Measurements from ENCODE around the gene STK17A.
"Not testable (repeated sequence)": the region's sequence is repeated elsewhere in the genome, so short reads cannot be mapped to it uniquely, and the experiment has no call there.

The STK17A gene

DNA sequence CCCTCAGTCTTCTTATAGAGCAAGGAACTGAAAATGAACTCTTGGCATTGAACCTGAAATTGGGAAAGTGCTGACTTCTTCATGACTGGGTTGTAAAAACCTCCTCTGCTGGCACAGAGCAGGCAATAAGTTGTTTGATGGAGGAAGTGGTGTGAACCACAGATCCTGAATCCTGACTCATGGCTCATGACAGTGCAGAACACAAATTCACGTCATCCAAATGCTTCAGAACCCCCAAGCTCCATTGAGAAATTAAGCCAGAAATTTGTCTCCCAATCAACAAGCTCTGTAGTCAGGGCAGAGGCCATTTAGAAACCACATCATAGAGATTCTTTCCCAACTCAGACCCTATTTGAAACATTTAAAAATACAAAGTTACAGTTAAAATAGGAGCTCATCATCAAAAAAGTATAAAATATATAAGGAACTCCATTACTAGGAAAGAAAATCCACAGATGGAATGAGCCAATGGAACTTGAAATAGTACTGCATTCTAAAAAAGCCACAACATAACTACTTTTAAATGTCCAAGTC, 10.3 kb upstream of the STK17A start:
- ChIA-PET CTCF (interaction anchor here (1.1 to 7.7 kb wide), 6 partner anchors 8 to 266 kb away, joined by 3 to 109 read pairs (median 9); partner anchors contain the start of gene STK17A), POLR2A (interaction anchor here (0.7 to 1.6 kb wide), 4 partner anchors 10 to 157 kb away, joined by 3 to 13 read pairs (median 5); partner anchors contain the start of genes COA1 and STK17A)

DNA sequence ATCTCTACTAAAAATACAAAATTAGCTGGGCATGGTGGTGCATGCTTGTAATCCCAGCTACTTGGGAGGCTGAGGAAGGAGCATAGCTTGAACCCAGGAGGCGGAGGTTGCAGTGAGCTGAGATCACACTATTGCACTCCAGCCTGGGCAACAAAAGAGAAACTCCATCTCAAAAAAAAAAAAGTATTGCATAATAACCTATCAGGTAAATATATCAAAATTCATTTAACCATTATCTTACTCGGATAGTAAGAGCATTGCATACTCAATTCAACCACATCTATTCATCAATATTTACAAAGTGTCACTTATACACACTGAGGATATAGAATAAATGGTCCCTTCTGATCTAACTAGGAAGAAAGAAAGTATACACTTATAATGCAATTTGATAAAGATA, 9.1 kb upstream of the STK17A start:
- H3K4me3 ChIP-seq (ENCODE audit: low read depth, low read length); DNase-seq (ENCODE audit: low read depth, low spot score): not testable (repeated sequence)
- ChIA-PET POLR2A (interaction anchor here (1.6 kb wide), 1 partner anchor 9 kb away, joined by 13 read pairs; the partner anchor contains the start of gene STK17A), CTCF (interaction anchor here (1.3 to 7.7 kb wide), 5 partner anchors 8 to 265 kb away, joined by 4 to 109 read pairs (median 9); partner anchors contain the start of gene STK17A)

More for the DNA sequence above, 10.3 kb upstream of the STK17A start:
- TF ChIP-seq, protein P1, sequence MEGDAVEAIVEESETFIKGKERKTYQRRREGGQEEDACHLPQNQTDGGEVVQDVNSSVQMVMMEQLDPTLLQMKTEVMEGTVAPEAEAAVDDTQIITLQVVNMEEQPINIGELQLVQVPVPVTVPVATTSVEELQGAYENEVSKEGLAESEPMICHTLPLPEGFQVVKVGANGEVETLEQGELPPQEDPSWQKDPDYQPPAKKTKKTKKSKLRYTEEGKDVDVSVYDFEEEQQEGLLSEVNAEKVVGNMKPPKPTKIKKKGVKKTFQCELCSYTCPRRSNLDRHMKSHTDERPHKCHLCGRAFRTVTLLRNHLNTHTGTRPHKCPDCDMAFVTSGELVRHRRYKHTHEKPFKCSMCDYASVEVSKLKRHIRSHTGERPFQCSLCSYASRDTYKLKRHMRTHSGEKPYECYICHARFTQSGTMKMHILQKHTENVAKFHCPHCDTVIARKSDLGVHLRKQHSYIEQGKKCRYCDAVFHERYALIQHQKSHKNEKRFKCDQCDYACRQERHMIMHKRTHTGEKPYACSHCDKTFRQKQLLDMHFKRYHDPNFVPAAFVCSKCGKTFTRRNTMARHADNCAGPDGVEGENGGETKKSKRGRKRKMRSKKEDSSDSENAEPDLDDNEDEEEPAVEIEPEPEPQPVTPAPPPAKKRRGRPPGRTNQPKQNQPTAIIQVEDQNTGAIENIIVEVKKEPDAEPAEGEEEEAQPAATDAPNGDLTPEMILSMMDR (IDR thresholded peaks at IDR 0.05; ENCODE audit: insufficient read depth, low read length, missing control alignments): no peak
- peak; percentile 100 for DNase-seq (ENCODE audit: low read depth, low spot score)
- no peak overlapping the region for H3K4me3 ChIP-seq (ENCODE audit: low read depth, low read length)

DNA sequence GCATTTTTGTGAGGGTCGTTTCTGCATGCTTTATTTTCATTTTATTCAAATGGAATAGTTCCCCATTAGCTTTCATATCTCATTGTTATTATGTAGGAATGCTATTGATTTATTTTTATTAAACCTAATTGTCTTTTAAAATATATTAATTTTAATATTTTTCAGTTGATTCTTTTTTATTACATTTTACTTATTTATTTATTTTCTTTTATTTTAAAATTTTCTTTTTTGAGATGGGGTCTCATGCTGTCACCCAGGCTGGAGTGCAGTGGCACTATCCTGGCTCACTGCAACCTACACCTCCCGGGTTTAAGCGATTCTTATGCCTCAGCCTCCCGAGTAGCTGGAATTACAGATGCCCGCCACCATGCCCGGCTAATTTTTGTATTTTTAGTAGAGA, 7.4 kb upstream of the STK17A start:
- POLR2A ChIA-PET: interaction anchor here (1.3 kb wide), 1 partner anchor 7 kb away, joined by 4 read pairs; the partner anchor contains the start of gene STK17A
- TF ChIP-seq, protein P1 (IDR thresholded peaks at IDR 0.05; ENCODE audit: insufficient read depth, low read length, missing control alignments): no peak
- CTCF ChIA-PET: interaction anchor here (0.9 to 7.7 kb wide), 8 partner anchors 6 to 263 kb away, joined by 3 to 109 read pairs (median 4); partner anchors contain the start of gene STK17A
- no peak overlapping the region for H3K4me3 ChIP-seq (ENCODE audit: low read depth, low read length)
- DNase-seq (ENCODE audit: low read depth, low spot score): no peak

DNA sequence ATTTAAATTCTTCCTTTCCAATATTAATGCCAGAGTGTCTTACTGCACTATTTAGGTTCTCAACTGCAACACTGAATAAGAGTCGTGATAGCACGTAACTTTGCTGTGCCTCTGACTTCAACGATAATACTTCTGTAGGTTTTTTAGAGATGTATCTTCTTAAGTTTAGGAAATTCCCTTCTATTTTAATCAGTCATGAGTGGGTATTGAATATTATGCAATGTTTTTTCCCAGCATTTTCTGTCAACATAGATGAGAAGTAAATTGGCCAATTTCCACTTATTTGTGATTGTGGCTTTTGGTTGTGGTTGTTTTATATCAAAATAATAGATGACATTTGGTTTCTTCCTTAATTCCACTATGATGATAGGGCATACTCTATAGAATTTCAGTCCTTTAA, 6.7 kb upstream of the STK17A start:
- H3K4me3 ChIP-seq (ENCODE audit: low read depth, low read length): no peak overlapping the region
- TF ChIP-seq, protein P1 (IDR thresholded peaks at IDR 0.05; ENCODE audit: insufficient read depth, low read length, missing control alignments): no peak
- CTCF ChIA-PET: interaction anchor here (1.5 to 6.1 kb wide), 2 partner anchors 47 to 123 kb away, joined by 3 to 49 read pairs; no protein-coding TSS in a partner anchor
- DNase-seq (ENCODE audit: low read depth, low spot score): no peak
- POLR2A ChIA-PET: interaction anchor here (0.6 kb wide), 1 partner anchor 60 kb away, joined by 3 read pairs; no protein-coding TSS in a partner anchor

DNA sequence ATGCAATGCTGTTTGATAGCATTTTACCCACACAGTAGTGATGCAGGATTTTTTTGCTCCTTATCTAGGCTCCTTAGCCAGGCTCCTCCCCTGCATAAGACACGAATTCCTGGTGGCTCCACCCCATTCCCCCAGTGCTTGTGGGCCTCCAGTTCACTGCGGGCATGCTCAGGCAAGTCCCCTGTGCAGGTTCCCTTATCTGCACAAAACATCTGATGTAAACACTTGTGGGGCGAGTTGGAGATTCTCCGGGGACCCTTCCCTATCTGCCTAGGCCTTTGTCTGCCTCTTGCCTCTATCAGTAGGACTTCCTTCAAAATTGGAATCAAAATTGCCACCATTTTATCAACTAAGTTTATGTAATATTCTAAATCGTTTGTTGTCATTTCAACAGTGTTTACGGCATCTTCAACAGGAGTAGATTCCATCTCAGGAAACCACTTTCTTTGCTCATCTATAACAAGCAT, 5.4 kb upstream of the STK17A start:
- DNase-seq (ENCODE audit: low read depth, low spot score): no peak
- TF ChIP-seq, protein P1 (IDR thresholded peaks at IDR 0.05; ENCODE audit: insufficient read depth, low read length, missing control alignments): no peak
- H3K4me3 ChIP-seq (ENCODE audit: low read depth, low read length): no peak overlapping the region
- CTCF ChIA-PET: interaction anchor here (0.8 to 12.7 kb wide), 4 partner anchors 14 to 262 kb away, joined by 3 to 497 read pairs (median 4); no protein-coding TSS in a partner anchor
- POLR2A ChIA-PET: no interaction called here

DNA sequence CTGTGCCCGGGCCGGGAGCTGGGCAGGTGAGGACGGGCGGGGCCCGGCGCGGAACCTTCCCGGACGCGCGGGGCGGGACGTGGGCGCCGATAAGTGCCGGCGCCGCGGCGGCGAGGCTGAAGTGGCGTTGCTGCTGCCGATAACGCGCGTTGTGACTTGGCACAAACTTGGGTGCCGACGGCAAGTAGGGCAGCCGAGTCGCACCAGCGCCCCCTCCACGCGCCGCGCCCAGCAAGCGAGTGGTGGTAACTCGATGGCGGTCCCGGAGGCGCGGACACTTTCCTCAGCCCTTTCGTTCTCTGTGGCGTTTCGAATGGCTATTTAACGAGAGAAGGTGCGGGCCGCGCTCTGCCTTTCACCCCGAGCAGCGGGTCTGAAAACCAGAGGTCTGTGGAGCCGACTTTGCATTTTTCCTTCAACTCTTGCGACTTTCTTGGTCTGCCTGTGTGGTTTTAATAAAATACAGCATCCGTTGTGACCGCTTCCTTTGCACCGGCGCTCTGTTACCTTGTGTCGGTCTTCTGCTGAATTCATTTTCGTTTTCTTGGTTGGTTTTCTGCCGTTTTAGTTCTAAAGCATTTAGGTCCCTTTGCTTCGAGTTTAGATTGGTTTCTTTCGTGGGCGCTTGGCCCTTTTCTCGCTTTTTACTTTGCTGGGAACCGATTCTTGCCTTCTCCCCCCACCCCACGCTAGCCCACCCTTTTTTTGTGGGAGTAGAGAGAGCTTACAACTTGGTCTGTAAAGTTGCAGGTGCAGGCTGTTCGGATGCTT, 701 bp downstream of the STK17A start:
- POLR2A ChIA-PET: interaction anchor here (0.8 to 2.3 kb wide), 14 partner anchors 9 to 175 kb away, joined by 3 to 51 read pairs (median 7); partner anchors contain the start of genes BLVRA and COA1
- CTCF ChIA-PET: interaction anchor here (0.6 to 12.7 kb wide), 54 partner anchors 7 to 432 kb away, joined by 3 to 497 read pairs (median 9); partner anchors contain the start of gene COA1
- H3K4me3 ChIP-seq (ENCODE audit: low read depth, low read length): peak overlapping the region; percentile 85
- TF ChIP-seq, protein P1 (IDR thresholded peaks at IDR 0.05; ENCODE audit: insufficient read depth, low read length, missing control alignments): peak; percentile 42
- no peak for DNase-seq (ENCODE audit: low read depth, low spot score)

Measured in AG04449 (cell line).